NCI-H1048 (cell line): ENCODE results near the gene CYP46A1.

Source experiments
- DNase-seq: peaks from one replicate; lab custom pipeline; 2025; lab: John Stamatoyannopoulos, UW

Gene CYP46A1

DNA sequence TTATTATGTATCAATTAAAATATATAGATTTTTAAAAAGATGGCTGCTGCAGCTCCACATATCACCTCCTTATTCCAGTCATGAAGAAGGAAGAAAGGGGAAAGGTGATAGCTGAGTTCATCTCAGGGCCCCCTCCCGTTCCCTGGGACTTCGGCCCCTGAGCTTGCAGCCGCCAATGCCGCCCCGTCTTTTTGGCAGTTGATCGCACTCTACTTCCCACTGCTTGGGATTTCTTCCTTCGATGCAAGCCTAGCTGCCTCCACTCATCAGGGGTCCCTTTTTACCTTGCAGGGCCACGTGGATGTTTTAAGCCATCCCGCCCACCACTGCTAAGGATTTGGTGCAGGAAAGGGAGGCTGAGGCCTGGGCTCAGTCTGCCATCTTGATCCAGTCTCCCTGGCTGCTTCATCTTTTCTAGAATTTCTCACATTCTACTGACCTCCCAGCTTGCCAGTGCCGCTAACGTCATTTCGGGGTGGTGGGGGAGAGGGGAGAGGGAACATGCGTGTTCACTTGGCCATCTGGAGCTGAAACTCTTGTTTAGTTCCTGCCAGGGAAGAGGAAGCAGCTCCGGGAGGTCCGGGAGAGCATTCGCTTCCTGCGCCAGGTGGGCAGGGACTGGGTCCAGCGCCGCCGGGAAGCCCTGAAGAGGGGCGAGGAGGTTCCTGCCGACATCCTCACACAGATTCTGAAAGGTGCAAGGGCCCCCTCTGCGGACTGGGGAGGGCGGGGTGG, 31.3 kb downstream of the CYP46A1 start:
- DNase-seq = no peak

DNA sequence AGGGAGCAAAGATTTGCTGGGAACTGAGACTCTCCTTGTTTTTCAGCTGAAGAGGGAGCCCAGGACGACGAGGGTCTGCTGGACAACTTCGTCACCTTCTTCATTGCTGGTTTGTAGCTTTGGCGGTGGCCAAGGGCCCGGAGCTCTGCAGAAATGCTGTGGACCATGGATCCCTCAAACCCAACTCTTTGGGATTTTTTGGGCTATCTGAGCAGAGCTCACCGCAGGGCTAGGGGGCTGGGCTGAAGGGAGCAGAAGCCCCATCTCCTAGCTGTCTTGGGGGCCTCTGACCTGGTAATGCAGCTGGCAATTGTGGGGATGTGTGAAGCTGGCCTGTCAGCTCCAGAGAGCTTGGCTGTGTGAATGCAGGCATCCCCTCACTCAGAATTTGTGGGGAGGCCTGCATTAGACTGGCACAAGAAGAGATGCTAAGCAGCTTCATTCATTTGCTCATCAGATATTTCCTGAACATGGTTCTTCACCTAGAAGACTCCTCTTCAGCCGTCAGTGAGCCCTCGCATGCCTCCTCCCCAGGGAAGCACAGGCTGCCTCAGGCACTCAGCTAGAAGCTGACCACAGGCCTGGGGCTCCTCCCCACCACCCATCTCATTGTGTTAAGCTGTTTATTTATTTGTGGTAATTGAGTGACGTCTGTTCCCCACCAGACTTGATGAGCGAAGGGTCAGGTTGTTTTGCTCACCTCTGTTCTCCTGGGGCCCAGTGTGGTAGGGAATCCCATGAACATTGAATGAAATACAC, 32.2 kb downstream of the CYP46A1 start:
- DNase-seq = no peak

DNA sequence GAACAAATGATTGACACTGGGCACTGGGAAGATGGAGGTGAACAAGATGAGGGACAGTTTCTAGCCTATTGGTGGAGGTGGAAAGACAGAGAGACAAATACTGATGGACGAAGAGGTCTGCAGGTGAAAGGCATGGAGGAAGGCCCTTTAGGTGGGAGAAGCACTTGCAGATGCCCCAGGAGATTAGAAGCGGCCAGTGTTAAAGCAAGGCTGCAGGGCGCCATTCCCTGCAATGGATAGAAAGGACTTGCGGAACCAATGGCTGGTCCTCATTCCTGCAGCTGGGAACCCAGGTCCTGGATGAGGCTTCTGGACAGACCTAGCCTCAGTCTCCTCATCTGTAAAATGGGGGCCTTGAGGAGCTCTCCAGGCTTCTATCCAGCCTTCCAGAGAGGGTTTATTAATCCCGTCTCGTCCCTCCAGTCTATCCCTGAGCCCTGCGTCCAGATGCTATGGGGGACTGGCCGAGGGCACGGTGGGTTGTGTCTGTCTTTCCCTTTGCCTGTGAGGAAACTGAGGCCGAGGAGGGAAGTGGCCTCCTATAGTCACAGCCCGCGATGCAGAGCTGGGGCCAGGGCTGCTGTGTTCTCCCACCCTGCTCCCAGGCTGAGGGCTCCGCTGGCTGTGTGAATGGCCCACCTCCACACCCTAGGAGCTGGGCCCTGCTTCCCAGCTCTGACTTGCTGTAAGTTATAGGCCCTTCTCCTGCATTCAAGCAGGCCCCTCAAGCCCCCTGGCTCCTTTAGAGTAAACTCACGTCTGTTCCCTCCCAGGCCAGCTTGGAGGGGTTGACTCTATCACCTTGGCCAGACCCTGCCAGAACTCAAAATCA, 33.0 kb downstream of the CYP46A1 start:
- DNase-seq = no peak

DNA sequence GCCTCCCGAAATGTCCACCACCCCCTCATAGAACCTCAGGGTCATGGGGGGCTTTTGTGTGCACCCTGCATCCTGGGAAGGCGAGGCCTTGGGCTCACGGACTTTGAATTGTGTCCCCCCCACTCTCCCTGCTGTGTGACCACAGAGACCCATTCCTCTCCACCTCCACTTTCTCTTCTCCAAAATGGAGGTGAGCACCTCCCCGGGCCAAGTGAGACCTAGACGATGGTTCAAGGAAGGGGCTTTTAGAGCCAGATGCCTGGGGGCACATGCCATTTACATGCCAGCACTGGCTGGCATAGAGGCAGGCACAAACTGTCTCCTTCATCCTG, 33.5 kb downstream of the CYP46A1 start:
- DNase-seq = no peak

DNA sequence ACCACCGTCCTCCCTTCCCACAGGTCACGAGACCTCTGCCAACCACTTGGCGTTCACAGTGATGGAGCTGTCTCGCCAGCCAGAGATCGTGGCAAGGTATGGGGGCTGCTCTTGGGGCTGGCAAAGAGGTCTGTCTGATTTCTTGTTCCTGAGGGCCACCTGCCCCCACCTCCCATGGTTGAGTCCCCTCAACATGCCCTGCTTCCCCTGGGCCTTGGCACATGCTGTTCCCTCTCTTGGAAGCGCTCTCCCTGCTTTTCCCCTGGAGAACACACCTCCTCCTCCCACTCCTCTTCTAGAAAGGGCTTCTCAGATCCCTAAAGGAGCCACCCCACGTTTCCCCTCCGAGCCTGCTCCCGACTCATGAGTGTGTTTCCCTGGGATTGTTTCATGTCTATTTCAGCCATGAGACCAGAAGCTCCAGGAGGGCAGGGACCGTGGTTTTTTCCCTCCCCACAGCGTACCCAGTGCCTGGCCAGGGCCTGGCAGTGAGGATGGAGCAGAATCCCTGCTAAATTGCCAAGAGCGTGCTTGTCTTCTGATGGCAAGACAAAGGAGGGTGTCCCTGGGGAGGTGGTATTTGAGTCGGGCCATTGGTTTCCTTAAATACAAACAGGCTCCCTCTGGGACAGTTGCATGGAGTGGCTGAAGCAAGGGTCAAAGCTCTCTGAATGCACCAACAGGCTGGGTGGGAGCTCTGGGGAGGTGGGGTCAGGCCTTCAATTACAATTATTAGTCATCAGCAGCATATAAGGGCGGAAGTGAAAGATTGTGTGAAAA, 34.1 kb downstream of the CYP46A1 start:
- DNase-seq = no peak

DNA sequence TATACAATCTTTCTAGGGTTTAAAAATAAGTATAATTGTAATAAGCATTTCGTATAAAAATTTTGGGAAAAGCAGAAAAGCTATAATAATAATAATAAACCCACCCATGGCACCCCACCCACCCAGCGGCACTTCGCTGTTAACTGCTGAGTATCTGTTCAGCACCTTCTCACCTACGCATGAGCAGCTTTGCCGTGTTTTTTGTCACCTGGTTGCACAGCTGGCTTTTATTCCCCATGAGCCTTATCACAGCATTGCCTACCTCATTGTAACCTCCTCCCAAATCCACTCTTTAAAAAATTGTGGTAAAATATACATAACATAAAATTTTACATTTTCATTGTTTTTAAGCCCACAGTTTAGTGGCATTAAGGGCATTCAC, 34.7 kb downstream of the CYP46A1 start:
- no peak for DNase-seq

DNA sequence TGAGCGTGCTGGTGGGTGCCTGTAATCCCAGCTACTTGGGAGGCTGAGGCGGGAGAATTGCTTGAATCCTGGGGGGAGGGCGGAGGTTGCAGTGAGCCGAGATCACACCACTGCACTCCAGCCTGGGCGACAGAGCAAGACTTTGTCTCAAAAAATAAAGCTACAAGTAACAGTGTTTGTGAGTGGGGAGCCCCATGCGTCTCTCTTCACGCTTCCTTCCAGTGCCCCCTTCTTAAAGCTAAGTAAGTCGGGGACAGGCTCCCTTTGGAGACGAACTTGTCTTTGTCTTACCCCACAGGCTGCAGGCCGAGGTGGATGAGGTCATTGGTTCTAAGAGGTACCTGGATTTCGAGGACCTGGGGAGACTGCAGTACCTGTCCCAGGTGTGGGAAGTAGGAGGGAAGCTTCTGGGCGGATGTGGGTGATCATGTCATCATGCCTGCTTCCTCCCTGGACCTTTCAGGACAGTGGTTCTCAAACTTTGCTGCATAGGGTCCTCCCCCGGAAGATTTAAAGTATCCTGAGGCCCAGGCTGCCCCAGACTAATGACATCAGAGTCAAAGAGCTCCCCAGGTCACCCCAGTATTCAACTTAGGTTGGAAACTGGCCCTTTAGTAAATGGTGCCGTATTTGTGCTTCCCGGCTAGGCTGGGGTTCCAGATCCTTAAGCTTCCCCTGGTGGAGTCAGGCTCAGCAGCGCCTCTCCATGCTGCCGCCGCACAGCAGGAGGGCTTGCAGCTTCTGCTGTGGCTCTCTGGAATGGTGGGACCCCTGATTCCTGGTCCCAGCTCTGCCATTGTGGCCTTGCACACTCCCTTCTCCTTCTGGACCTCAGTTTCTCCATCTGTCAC, 37.1 kb downstream of the CYP46A1 start:
- no peak for DNase-seq

DNA sequence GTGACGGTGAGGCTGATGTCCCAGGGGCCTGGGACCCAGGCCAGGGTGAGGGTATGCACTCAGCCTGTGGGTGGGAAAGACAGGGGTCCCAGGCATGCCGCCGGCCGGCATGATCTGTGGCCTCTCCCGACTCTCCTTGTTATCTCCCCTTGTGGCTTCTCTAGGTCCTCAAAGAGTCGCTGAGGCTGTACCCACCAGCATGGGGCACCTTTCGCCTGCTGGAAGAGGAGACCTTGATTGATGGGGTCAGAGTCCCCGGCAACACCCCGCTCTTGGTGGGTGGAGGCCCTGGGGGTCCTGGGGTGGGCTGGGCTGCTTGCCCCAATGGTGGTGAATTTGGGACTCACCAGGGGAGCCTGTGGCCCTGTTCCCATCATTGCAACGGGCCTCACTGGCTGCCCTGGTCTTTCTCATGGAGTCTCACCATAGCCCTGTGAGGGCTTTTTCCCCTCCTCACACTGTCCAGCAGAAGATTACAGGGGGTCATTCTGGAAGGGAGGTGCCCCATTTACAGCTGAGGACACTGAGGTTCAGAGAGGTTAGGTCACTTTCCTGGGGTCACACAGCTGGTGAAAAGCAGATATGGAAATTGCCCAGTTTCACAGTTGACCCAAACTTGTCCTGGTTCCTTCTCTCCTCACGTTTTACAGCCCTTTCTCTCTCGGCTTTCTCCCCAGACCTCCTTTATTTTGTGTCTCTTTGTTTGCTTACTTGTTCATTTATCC, 37.9 kb downstream of the CYP46A1 start:
- no peak for DNase-seq

DNA sequence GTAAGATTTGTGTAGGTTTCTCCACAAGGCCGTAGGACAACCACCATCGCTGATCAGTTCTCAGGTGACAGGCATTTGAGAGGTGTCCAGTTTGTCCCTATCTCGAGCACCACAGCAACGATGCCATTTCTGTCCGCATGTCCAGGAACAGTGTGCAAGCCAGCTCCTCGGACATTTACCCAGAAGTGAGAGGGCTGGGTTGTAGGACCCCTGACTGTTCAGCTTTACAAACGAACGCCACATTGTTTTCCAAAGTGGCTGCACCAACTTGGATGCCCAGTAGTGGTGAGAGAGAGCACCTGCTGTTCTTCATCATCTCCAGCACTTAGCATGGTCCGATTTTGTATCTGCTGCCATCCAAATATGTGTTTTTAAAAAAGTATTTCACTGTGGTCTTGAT, 38.6 kb downstream of the CYP46A1 start:
- no peak for DNase-seq

DNA sequence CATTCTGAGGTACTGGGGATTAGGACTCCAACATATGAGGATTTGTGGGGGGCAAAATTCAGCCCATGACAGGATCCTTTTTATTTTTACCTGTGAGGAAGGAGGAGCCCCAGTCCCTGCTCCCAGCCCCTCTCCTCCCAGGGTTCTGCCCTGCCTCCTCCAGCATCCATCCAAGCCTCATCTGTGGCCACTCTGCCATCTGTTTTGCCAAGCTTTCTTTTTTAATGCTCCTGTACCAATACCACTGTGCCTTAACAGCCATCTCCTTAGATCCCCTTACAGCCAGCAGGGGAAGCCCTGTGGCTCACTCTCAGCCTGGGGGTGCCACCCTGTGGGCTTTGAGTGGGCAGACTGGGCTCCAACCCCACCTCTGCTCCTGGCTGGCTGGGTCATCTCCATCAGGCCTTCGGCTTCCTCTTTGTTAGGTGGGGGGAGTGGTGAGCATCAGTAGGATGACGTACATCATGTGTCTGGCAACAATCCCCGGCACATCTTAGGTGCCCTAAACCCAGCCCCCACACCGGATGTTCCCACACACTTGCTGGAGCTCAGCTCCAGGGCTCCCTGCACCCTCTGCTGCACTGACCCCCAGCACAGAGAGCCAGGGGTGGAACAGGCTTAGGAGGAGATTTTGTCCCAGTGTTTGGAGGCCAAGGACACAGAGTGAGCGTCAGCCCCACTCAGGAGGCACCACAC, 40.2 kb downstream of the CYP46A1 start:
- DNase-seq = no peak

DNA sequence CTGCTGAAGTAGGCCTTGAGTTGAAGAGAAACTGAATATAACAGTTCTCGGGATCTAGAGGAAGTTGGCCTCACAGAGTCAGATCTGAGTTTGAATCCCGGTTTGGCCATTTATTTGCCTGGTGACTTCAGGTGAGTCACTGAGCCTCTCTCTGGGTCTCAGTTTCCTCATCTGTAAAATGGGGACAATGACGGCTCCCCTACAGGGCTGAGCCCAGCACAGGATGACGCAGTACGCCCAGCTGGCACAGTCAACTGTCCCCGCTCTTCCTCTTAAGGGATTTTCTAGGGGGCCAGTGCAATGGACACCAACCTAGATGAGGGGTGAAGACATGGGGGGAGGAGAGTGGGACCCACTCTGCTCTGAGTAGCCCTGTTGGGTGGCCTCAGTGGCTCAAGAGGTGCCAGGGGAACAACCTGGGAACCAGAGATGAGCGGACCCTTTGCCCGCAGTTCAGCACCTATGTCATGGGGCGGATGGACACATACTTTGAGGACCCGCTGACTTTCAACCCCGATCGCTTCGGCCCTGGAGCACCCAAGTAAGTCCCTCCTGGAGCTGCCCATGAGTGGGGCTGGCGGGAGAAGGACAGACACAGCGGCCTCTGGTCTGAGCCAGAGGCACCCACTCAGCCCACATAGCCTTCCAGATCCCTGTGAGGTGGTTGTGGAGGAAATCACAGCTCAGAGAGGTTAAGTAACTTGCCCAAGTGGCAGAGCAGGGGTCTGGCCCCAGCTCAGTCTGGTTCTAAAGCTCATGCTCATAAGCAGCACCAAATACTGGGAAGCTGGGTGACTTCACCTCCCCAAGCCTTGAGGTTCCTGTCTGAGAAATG, 41.1 kb downstream of the CYP46A1 start:
- no peak for DNase-seq

DNA sequence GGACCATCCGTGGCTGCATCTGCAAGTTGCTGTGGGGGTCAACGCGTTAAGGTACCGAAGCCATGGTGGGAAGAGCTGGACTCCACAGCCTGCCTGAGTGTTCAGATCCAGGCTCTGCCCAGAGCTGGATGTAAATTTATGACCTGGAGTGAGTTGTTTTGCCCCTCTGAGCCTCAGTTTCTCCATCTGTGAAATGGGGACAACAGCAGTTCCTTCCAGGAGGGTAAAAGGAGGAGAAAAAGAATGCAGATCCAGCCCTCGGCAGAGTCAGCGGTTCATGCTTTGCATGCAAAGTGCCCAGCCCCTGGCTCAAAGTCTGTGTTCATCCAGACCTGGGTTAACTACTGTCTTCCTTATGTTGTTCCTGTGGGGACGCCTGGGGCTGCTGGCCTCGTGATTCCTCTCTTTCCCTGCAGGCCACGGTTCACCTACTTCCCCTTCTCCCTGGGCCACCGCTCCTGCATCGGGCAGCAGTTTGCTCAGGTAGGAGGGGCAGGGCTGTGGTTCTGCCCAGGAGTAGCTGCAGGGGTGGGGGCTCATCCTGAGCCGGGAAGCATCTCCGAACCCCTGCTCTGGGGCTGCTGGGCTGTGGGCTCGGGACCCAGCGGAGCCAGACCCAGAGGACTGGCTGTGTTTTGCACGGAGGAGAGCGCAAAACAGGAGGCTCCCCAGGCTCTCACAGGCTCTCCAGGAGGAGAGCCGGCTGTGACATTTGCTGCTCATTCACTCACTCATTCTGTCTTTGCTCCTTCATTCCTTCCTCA, 41.9 kb downstream of the CYP46A1 start:
- DNase-seq = no peak

DNA sequence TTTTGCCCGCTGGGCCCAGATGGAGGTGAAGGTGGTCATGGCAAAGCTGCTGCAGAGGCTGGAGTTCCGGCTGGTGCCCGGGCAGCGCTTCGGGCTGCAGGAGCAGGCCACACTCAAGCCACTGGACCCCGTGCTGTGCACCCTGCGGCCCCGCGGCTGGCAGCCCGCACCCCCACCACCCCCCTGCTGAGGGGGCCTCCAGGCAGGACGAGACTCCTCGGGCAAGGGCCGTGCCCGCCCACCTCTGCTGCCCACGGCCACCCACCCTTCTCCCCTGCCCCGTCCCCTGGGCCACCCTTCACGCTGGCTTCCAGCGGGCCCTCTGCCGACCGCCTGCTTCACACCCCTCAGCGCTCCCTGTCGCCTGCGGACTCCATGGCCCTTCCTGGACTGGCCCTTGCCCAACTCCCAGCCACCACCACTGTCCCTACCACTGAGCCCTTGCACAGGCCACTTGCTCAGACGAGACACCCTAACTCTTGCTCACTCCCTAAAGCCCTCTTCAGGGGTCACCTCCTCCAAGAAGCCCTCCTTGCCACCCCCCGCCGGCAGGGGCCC, 42.5 kb downstream of the CYP46A1 start:
- DNase-seq = no peak

DNA sequence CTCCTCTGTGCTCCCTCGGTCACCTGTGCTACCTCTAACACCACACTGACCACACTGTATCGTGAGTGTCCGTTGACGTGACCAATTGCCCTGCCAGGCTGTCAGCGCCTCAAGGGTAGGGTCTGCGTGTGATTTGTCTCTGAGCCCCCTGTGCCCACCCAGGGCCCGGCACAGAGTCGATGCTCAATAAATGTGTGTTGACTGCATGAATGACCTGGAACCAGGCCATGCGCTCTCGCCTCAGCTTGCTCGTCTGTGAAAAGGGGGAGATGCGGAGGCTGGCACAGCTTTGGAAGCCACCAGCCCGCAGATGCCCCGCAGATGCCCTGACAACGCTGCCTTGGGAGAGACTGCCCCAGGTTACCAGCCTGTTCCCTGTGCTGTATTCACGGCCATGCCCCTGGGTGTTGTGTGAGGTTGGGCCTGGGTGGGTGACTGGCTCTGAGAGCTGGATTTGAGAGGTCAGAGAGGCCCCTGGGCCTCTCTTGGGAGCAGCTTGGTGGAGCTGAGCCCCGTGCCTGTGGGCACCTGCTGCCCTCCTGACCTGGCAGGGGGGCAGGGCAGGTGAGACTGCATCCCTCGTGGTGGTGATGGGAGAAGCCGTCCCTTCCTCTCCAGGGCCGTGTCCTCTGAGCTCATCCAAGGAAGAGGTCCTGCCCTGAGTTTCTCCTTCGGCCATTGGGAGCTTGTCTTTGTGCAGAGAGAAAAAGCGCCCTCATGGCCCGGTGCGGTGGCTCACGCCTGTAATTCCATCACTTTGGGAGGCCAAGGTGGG, 43.2 kb downstream of the CYP46A1 start:
- no peak for DNase-seq

DNA sequence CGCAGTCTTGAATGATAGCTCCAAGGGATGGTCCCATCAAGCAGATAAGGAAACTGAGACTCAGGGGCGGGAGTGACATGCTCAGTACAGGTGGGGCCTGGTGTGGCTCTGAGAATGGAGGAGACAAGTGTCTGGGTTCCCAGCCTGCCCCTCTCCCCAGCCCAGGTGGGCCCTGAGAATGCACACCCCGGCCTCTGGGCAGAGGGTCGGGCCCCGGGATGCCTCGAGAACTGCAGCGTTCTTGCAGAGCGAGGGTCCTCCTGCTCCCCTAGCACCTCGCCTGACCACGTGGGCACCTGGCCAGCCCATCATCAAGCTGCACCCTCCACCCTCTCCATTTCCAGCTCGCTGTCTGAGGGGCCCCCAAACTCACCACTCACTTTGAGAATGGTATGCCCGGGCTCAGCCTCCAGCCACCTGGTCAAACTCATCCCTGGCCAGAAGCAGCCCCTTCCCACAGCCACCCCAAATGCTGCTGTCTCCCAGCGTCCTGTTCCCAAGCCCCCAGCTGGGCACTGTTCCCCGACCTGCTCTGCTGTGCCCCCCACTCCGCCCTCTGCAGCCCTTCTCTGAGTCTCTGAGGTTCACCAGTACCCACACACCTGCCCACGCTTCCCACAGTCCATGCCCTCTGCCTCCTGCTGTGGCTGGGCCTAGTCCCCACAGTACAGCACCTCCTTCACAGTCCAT, 44.3 kb downstream of the CYP46A1 start:
- DNase-seq = no peak

DNA sequence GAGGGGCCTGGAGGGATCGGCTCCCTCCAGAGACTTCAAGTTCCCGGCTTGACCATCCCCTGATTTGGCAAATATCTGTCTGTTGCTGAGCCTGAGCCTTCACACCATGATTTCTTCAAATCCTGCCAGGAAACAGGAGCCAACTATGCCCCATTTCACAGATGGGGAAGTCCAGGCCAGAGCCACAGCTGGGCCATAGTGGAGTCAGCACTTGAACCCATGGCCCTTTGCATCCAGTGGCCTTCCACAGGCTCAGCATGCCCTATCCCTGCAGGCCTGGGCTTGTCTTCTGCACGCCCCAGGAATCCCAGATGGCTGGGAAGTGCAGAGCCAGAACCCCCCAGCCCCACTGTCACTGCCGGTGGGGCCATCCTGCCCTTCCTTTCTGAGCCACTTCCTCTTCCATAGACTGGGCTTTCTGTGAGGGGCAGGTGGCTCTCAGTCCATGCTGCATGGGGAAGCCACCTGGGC, 44.9 kb downstream of the CYP46A1 start:
- DNase-seq = no peak
